HL-60/S4 treated with phorbol 12-myristate 13-acetate at 8.2 ng/mL for 4 days and 3 days (cell line): Measurements from ENCODE around the gene THSD4.

Experiments
- in situ Hi-C: fragments of 300-500 bp; cut with MboI; formaldehyde crosslinking; loops from 2 replicates; pipeline ENCODE4 v1.15.0; 2022; ENCODE audit warnings: low sequenced_read_pairs

The THSD4 gene

DNA sequence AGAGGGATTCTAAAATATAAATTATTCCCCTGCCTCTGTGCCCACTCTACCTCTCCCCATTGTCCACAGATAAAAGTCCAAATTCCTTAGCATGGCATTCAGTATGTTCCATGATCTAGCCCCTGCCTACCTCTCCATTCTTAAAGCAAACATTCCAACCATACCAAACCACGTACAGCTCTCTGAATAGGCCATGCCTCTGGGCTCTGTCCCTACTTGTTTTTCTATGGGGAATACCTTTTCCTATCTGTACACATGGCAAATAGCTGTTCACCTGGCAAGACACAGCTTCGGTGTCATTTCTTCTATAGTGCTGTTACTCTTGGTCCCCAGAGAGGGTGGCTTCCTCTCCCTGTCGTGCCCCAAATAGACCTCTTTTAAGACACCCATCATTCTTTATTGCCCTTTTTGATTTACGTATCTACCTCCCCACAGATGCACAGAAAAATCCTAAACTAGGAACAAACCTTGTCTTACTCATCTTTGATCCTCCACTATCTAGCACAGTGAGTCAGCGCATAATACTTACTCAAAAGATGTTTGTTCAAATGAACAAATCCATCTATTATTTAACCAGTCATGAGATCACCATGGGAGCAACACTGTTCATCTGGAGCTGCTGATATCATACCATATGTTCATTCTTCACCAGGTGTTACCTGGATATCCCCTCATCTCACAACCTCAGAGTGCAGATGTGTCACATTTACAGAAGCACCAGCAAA is 329.8 kb downstream of the THSD4 start:
- in situ Hi-C loops: no loop called here

DNA sequence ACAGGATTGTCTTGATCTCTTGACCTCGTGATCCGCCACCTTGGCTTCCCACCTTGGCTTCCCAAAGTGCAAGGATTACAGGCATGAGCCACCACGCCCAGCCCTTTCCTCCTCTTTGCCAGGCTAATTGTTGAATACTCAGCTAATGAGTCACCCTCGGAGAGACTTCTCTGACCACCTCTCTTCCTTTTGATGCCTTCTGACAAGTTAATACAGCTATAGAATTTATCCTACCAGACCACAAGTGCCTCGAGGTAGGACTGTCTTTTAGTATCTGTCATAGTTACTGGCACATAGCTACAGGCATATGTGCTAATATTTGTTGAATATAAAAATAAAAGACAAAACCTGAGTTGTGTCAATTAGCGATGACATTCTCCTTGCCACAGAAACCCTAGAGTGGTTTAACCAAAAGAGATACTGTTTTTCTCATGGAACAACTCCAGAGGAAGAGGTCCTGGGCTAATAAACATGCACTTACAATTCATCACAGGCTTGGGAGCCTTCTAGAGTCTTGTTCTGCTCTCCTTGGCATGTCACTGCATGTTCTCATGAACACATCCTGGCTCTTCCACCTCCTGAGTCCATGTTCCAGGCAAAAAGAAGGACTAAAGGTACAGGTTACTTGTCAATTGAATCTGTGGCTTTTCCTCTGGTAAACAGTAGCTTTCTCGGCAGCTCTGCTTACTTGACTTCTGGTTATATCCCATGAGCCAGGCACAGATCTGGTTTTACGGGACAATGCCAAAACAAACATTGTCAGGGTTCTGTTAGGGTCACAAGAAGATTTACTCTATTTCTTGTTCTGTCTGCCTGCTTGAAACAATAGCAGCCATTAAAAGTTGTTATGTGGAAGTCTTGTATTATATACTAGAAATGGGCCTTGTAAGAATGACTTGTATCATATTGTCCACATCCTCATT is 332.3 kb downstream of the THSD4 start:
- in situ Hi-C loops: no loop called here

DNA sequence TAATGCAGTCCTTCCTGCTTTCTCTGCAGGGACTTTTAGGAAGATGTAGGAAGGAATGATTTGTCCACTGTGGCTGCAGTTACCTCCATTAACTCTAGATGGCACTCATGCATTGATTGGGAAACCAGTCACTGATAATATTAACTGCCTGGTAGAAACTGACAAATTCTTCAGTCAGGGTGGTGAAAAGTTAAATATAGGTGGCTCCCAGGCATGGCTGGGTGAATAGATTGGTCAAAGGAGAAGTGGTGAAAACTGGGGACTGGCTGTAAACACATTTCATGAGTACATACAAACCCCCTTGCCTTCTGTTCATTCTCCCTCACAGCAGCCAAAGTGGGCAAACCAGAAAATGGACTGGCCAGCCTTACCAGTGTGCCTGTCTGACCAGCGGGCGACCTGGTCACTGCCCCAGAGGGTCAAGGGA is 333.4 kb downstream of the THSD4 start:
- in situ Hi-C loops: no loop called here

DNA sequence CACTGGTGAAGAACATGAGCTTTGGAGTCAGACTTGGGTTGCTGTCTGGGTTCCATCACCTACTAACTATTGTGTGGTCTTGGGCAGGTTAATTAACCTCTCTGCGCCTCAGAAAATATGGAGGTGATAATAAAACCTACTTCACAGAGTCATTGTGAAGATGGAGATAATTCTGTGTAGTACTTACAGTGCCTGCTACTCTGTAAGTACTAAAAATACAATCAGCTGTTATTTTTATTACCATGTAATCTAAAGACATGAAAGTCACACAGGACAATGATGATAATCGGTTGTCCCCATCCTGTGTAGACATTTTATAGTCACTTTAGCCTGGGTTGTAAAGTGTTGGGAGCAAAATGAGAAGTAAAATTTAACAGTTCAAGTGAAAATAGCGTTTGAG is 334.1 kb downstream of the THSD4 start:
- in situ Hi-C loops: no loop called here

DNA sequence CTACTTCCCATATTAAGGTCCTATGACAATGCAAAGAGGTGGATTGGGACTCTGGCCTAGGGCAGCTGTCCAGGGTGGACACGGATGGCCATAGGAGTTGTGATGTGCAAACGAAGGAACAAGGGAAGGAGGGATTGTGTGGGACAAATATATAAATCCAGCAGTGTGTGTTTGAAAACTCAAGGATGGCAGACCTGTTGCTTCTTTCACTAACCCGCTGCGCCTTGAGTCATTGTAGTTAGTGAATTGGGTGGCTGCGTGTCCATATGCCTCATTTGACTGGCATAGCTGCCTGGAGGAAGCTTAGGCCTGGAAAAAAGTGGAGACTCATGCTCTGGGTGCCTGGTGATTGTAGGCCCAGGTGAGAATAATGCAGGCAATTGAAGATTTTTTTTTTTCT is 334.7 kb downstream of the THSD4 start:
- in situ Hi-C loops: no loop called here

DNA sequence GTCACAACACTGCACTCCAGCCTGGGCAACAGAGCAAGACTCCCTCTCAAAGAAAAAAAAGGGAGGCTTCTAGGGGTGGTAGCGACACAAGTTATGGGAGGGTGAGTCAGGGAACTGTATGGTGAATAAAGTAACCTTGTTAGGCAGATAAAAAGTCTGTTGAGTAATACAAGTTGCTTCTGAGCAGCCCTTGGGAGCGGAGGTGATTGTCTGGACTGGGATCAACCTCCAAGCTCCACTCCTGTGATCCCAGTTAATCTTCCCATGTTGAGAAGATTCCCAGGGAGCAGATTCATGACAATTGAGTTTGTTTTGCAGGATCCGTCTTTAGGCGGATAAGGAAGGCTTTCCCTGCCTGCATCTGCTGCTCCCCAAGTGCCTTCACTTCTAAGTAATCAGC is 335.9 kb downstream of the THSD4 start:
- in situ Hi-C loops: no loop called here

DNA sequence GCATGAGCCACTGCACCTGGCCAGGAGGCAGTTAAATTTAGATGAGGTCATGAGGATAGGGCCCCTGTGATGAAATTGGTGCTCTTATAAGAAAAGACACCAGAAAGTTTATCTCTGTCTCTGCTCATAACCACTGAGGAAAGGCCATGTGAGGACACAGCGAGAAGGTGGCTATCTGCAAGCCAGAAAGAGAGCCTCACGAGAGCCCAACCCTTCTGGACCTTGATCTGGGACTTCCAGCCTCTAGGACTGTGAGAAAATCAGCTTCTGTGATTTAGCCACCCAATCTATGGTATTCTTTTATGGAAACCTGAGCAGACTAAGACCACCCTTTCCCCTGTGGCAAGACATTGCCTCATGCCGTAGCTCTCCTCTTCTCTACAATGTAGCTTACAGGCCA is 337.6 kb downstream of the THSD4 start:
- in situ Hi-C loops: no loop called here

DNA sequence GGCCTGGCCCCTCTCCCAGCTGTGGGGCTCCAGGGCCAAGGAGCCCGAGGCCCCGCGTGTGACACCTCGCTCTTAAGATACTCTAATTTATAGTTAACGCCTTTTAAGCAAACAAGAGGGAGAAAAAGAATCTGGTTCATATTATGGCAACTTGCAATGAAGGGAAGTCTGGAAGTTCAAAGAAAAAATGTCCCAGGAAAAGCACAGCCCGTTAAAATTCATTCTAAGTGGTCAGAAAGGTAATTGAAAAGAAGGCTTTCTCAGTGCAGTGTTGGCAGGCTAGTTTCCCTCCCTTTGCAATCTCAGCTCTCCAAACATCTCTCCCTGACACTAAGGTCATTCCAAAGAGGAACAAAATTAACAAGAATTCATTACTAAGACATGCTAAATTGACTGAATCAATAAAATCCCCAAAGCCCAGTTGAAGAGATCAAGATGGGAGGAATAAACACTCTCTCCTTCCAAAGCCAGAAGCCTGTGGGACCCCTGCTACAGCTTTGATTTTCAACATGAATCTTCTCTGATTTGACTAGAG is 339.3 kb downstream of the THSD4 start:
- in situ Hi-C loops: no loop called here

DNA sequence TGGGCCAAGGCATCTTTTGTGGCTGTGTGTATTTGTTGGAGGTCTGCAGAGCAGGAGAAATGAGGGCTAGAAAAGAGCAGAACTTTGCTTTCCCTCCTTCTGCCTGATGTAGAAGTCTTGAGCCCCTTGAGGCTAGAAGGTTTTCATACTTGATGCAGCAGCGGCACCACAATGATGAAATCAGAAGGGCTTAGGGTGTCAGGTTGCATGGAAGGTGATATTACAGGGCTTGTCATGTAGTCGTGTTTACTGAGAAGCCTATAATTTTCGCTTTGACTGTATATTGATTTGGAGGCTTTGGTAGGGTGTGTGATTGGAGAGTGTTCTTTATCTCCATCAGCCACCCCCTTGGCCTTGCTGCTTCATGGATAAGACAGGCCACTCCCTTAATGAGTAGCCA is 339.8 kb downstream of the THSD4 start:
- in situ Hi-C loops: no loop called here

DNA sequence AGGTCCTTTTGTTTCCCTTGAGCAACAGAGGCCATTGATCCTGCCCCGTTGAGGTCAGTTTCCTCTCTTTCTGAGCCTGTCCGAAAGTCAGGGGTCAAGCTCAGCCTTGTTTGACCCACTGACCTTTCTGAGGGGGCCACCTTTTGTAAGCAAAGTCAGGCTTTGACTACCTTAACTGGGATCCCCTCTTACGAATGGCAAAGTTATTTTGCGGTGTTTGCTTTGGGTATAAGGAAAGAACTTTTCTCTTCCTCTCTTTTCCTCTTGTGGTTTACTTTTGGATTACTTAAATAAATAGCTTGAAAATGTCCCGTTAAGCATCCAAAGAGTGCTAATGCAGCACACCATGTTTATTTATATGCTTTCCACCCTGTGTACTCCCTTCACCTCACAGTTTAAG is 340.6 kb downstream of the THSD4 start:
- in situ Hi-C loops: no loop called here

DNA sequence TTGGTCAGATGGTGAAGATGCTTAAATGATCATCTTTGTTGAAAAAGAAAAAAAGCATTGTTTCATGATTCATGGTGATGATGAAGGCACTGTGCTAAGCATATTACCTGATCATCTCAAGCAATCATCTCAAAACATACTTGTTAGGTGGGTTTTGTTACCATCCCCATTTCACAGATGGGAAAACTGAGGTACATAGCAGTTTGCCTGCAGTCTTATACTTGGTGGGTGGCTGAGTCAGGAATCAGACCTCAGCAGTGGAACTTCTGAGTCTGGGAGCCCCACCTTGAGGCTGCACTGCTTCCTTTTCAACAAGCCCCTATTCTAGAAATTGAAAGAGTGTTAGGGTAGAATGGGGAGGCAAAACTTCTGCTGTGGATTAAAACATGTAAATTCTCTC is 341.1 kb downstream of the THSD4 start:
- in situ Hi-C loops: no loop called here

DNA sequence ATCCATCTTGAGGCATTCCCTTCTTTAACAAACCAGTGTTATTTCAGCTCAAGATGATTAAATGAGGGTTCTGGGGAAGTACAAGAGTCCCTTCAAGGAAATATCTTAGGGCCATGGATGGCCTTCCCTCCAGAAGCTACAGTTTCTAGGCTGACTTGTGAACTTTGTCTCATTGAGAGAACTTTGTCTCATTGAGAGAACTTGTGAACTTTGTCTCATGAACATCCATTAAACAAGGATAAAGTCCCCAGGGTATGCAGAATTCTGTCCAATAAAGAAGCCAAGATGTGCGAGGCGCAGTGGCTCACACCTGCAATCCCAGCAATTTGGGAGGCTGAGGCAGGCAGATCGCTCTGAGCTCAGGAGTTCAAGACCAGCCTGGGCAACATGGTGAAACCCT is 341.5 kb downstream of the THSD4 start:
- in situ Hi-C loops: no loop called here

DNA sequence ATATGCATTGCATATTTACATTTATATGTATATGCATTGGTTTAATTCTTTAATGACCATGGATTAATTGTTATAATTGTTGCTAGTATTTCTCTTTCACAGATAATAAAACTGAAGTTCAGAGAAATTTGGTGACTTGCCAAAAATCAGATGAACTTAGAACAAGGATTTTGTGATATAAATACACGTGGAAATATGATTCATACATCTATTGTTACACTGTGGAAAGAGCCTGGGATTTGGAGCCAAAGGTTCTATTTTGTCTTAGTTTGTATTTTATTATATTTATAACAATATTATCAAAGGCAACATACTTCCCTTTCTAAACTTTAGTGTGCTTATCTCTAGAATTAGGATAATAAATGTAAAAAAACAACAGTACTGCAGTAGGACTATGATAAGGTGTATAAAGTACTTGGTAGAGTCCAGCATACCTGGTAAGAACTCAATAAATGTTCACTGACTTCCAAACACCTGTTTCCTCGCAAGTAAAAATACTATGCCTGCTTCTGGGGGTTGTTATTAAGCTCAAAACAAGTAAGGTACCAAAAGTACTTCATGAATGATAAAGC is 342.9 kb downstream of the THSD4 start:
- in situ Hi-C loops: no loop called here

DNA sequence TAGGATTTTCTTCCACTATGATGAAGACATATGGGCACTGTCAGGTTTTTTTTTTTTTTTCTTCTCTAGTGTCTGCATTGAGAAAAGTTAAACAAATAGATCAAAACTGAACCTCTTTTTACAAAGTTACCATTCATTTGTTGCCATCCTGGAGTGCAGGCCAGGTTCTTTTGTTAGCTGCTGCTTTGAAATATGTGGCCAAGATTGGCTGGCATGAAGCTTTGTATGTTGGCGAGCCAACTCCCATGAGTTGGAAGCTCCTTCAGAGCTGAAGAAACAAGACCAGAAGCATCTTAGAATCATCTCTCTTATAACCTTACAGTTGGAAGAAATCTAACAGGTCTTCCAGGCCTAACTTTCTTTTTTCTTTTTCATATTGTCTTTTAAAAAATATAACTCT is 346.5 kb downstream of the THSD4 start:
- in situ Hi-C loops: no loop called here

DNA sequence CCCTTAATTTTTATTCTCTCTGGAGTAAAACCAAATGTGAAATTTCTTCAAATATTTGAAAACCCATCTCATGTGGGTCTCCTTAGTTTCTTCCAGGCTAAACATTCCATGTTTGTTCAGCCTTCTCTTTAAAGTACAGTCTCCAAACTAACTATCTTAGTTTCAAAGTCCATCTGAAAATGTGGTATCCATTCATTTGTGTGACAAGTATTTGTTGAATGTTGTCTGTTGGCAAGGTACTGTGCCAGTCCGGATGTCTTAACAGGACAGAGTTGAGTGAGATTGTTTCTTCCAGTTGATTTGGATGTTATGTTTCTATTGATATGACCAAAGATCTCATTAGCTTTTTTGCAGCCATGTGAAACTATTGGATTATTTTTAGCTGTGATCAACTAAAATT is 347.4 kb downstream of the THSD4 start:
- in situ Hi-C loops: no loop called here

DNA sequence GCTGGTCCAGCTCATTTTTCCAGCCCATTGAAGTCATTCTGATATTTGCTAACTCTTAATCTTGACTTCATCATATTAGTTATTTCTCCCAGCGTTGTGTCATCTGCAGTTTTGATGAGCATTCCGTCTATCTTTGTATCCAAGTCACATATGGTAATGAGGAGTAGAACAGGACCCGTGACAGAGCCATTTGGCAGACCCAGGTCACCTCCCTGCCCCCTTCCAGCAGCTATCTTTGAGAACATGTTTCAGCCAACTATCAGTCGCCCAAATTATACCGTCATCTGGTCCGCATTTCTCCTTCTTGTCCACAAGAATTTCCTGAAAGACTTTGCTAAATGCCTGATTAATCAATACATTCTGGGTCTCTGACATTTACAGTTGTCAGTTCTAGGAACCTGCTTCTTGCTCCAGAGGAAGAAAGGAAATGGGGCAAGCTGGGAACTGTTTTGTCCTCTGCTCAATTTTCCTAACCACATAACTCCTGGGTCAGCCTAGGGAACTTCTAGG is 347.9 kb downstream of the THSD4 start:
- in situ Hi-C loops: no loop called here

DNA sequence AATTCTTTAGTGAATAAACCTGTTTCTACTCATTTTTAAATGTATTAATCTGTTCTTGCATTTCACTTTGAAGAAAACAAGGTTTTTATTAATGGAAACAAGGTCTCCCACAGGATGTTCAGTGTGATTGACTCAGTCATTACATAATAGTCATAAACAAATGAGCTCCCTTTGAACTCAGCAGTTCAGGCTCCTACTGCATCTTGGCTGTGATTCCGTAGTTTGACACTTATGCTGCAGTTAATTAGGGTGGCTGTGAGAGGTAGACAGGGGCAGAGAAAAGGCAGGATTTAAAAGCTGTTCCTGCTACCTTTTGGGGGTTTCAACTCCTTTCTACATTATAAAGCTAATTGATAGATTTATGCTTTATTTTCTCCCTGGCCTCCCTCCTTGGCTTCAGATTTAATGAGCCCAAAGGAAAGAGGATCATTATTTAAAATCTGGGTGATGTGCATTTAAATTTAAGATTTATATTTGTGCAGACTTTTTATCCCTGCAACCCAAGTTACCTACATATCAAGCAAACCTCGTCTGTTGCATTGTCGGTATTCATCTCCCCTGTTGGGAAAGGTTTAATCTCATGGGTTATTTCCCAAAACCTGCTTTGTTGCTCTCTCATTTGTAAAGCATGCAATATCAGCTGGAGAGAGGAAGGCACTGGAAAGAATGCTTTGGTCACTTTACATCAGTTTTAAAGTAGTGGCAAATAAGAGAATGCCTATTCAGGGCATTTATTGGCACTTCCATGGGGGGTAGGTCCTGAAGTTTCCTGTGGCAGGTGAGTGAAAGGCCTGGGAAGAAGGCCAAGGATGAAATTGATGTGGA is 350.1 kb downstream of the THSD4 start:
- in situ Hi-C loops: no loop called here

DNA sequence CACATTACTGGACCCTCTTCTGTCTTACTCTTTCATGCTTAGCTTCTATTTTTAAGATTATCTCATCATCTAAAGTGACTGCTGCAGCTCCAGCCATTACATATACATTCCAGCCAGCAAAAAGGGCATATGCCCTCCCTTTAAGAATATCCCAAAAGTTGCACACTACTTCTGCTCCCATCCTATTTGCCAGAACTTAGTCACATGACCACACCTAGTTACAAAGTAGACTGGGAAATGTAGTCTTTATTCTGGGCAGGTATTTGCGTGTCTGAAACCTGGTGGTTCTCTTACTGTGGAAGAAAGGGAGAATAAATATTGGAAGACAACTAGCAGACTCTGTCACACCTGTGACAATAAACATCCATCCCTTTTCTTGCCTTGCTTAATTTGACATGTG is 353.4 kb downstream of the THSD4 start:
- in situ Hi-C loops: no loop called here

DNA sequence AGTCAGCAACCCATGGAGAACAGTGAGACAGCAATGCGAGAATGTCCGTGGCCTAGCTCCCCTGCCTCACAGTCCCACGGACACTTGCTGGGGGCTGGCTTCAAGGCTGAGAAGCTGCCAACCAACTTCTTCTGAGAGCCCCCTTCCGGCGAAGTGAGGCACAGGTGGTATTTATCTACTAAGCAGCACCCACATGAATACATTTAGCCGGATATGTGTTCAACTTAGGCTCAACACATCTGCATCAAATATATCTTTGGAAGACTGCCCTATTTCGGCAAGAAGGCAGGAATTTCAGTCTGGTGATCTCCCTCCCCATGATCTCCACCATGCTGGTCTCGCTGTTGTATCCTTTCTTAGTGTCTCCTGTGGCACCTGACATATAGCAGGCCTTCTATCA is 354.1 kb downstream of the THSD4 start:
- in situ Hi-C loops: no loop called here

DNA sequence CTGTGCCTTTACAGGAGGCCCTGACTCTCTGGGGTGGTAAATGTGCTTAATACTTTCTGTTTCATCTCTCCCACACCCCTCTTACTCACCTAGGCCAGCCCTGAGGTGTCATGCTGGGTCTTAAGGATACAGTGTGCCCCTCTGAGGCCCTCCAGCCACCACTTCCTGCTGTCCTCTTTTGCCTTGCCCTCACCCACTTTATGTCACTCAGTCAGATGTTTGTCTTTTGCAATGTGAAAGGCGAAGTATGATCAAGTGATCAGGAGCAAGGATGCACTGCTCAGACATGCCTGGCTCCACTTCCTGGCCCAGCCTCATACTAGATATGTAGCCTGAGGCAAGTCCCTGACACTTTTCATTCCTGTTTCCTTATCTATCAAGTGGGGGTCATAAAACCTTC is 356.1 kb downstream of the THSD4 start:
- in situ Hi-C loops: no loop called here

DNA sequence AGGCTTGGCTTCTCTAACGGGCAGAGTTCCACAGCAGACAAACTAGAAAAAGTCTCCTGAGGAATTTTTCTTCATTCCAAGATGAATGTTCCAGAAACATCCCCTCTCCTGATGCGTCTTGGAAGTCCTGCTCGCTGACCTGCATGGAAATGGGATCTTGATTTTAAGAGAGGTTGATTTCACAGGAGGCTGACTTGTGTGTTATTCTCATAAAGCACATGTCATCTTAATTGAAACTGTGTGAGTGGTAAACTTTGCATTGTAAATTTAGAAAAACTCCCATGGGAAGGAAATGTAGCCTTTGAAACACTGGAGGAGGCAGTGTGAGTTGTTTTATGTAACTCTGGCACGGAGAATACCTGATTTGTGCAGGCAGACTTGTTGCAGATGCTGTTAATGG is 357.3 kb downstream of the THSD4 start:
- in situ Hi-C loops: no loop called here
